ENCODE measurements around the gene TNF.
"Not testable (repeated sequence)": the region's sequence is repeated elsewhere in the genome, so short reads cannot be mapped to it uniquely, and the experiment has no call there.

TNF gene

DNA sequence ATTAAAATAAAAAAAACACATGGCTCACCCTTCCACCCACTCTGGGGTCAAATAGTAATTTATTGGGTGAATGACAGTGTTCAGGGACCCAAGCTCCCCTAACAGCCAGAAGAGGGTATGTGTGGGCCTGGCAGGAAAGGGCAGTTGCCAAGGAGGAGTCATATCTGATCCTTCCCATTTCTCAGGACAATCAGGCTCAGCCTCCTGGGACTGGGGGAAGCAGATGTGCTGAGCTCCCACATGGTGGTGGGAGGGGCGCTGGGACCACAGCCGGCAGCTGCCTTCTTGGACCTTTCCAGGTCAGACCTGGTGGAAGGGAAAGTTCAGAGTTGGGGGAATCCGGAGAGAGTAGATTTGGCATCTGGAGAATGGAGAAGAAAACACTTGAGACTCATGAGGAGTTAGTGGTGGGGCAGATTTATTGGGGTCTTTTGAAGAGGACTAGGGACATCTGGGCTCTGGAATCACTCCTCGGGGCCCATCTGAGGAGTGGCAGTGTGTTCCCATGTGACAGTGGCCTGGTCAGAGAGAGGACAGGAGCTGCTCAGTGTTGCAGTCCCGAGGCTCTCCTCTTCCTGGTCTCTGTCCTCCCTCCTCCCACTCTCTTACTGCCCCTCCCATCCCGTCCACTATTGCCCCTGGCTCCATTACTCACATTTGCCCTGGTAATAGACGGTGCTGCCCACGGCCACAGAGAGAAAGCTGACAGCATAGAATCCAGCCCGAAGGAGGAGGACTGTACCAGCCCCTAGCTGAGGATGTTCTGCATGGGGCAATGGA is 13.7 kb downstream of the TNF start:
- DNase-seq: no peak

DNA sequence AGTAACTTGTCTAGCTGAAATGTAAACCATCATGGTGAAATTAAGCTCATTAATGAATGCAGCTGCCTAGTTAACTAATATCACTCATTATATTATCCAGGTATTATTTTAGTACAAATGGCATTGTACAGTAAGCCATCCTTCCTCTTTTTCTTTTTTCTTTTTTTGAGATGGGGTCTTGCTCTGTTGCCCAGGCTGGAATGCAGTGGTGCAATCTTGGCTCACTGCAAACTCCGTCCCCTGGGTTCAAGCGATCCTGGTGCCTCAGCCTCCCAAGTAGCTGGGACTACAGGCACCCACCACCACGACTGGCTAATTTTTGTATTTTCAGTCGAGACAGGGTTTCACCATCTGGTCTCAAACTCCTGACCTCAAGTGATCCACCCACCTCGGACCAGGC is 15.3 kb downstream of the TNF start:
- DNase-seq: not testable (repeated sequence)

DNA sequence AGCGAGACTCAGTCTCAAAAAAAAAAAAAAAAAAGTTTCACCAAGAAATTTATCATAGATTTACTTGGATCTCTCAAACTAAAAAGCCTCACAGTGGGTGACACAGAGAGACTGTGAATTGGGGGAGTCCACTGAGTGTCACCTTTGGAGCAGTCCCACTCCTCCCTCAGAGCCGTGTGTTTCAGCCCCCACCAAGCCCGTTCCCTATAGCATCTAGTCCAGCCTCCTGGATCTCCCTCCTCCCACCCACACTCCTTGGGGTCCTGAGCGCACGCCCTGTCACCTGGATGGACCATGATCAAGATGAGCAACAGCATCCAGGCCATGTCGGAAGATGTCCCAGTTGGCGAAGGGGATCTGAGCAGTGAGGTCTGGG is 17.0 kb downstream of the TNF start:
- DNase-seq: no peak

DNA sequence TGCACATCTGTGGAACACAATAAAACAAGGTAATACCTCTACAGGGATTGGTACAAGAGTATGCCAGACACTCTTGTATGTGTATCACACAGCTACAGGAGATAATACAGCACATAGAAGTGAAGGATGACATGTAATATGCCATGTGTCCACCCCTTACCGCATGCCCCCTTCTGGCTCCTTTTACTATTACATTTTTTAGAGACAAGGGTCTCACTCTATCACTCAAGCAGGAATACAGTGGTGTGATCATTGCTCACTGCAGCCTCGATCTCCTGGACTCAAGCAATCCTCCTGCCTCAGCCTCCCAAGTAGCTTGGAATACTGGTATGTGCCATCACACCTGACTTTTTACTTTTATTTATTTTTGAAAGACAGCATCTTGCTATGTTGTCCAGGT is 21.6 kb downstream of the TNF start:
- no peak for DNase-seq

DNA sequence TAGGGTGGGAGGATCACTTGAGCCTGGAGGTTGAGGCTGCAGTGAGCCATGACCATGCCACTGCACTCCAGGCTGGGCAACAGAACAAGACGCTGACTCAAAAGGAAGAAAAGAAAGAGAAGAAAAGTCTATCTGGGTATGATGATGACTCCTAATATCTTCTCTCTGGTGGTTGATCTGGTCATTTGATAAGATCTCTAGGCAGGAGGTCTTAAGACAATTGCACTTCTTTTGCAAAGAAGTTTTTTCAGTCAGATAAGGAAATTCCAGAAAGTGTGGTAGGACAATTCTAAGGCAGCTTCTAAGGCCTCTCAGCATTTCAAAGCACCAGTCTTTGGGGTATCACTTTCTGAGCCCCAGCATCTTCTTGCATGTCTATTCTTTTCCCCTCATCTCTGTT is 32.0 kb downstream of the TNF start:
- no peak for DNase-seq

DNA sequence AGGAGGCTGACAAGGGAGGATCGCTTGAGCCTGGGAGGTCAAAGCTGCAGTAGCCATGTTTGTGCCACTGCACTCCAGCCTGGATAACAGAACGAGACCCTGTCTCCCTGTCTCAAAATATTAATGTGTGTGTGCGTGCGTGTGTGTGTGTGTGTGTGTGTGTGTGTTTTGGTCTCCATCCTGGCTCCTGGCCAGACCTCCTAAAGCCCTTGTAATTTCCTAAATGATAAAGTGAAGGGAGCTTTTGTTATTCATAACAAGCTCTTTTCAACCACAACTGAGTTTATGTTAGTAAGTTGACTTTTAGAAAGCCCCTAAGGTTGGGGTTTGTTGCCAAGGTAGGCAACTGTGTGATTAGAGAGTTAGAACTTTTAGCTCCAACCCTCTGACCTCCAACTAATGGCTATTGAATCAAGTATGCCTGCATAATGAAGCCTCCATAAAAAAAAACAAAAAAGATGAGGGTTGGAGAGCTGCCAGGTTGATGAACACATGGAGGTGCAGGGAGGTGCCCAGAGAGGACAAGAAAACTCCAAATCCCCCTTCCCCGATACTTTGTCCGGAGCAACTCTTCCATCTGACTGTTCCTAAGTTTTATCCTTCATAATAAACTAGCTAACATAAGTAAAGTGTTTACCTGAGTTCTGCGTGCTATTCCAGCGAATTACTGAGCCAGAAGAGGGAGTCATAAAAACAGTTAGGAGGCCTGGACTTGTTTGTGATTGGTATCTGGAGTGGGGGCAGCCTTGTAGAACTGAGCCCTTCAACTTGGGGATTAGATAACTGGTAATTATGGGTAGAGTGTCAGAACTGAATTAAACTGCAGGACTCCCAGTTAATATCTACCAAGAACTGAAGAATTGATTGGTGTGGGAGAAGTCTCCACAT is 34.4 kb downstream of the TNF start:
- no peak for DNase-seq

DNA sequence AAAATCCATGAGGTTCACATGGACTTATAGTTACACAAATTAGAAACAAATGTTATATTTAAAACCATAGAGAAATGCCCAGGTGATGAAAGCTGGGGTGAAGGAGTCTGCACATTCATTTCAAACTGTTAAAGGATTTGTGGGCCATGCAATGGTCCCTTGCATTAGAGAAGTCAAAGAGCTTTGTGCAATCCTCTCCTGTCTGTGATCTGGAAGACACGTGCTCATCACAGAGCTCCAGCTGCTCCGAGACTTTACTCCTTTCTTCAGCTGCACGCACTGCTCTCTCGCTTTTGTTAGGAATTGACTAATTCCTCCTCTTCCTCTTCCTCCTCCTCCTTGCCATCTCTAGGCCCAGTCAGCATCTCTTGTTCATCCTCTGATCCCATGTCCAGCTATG is 35.6 kb downstream of the TNF start:
- no peak for DNase-seq

DNA sequence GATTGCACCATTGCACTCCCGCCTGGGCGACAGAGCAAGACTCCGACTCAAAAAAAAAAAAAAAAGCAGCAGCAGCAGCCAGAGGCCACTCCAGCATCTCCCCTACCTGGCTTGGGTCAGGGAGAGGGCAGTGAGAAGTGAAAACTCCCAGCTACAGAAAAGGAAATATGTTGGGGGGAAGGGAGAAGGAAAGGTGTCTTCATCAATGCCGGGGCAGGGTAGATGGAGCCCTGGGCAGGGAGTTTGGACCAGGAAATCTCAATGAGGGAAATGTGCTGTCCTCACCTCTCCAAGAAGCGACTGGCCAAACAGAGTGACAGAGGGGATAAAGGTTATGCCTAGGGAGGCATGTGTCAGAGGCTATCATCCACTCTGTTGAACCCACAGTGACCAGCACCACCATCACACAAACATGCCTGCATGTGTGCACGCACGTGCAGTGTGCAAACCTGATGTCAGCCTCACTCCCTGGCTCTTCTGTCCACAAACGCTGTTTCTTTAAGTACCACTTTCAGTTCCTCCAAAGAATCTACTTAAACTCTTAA is 38.8 kb downstream of the TNF start:
- no peak for DNase-seq

DNA sequence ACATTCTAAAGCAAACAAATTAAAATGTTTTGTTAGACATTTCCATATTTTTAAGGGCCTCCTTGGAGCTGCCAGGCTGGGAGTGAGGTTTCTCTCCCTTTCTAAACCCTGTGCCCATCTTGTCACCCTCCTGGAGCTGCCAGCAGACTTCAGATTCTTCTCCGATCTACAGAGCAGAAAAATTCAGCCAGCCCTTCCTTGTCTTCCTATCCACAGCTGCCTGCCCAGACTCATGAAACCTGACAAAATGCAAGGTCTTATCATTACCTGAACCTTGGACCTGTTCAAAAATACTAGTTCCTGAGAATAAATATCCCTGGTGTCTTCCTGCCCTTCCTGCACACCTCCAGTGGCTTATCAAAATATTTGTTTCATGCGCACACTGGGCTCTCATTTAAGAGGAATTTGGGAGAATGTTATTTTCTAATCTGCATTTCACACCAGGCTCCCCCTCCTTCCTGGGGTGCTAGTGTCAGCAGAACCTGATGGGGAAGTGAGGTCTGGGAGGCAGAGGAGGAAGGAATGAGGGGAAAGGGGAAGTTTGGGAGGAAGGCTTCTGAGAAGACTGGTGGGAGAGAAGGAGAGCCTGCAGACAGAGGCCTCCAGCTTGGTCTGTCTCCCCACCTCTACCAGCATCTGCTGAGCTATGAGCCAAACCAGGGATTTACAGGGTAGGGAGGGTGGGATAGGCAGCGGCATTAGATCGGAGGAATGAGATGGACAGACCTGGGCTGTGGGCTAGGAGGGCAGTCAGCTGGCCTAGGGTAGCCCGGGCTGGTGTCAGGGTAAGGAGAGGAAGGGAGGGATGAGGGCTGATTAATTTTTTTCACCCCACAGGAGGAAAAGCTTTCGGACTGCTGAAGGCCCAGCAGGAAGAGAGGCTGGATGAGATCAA is 39.6 kb downstream of the TNF start, which contains the start of gene AIF1:
TSS of gene AIF1 (plus strand) at position 551 of the 895 bp plus-strand sequence. CDS start at position 647, 96 bp downstream.
- DNase-seq: no peak

DNA sequence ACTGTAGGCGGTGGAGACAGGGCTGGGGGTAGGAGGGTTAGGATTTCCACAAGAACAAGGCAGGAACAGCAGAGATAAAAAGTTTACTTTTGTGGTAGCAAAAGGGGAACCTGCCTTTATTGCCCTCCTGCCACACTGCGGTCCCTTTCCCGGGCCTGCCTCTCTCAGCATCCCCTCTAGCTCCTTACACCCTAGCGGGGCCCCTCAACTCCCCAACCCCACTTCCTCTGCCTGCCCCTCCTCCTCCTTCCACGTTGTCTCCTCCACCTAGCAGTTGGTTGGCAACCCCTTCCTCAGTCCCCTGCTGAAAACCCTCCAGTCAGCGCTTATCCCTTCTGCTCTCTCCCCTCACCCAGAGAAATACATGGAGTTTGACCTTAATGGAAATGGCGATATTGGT is 40.4 kb downstream of the TNF start:
- no peak for DNase-seq

DNA sequence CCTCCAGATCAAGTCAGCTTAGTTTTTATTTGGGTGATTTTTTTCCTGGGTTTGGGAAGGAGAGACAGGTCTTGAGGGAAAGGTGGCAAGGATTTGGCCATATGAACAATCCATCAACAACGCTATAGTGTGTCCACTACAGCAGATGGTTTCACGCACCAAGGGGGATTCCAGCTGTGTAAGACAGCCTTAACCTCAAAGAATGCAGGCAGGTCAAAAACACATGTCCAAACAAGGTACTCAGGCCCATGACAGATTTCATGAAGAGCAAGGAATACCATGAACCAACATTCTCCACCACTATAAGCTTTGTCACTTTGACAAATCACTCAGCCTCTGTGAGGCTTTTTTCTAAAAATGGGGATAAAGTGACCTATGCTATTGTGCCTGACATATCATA is 41.6 kb downstream of the TNF start:
- DNase-seq: no peak

DNA sequence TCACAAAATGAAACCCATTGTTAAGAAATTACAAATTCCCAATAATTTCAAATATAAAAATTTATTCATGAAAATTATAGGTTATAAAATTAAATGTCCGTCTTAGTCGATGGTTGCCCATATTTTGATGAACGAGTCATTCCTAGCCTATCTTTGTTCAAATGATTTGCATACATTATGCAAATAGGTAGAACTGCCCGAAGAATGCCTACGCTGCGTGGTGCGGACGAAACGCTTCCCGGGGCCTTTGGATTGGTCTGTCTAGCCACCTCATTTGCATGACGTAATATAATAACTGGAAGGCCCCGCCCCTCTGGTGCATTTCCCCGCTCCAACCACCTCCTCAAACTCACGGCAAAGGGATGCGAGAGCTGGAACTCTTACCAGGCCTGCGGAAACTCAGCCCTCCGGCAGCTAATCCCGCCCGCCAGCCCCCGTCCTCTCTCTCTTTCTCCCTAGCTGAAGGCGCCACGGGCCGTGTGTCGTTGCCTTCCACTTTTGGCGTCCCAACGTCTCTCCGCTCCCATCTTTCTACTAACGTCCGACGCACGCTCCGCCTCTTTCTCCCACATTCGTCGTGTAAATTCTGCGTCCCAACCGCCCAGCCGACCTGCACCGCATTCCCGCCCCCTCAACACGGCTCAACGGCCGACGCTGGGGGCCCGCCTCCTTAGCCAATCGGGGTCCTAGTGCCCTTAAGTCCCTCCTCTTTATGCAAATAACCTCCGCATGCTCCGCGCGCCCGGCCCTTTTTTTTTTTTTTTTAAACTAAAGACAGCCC is 44.6 kb downstream of the TNF start:
- DNase-seq: peak; percentile 93

DNA sequence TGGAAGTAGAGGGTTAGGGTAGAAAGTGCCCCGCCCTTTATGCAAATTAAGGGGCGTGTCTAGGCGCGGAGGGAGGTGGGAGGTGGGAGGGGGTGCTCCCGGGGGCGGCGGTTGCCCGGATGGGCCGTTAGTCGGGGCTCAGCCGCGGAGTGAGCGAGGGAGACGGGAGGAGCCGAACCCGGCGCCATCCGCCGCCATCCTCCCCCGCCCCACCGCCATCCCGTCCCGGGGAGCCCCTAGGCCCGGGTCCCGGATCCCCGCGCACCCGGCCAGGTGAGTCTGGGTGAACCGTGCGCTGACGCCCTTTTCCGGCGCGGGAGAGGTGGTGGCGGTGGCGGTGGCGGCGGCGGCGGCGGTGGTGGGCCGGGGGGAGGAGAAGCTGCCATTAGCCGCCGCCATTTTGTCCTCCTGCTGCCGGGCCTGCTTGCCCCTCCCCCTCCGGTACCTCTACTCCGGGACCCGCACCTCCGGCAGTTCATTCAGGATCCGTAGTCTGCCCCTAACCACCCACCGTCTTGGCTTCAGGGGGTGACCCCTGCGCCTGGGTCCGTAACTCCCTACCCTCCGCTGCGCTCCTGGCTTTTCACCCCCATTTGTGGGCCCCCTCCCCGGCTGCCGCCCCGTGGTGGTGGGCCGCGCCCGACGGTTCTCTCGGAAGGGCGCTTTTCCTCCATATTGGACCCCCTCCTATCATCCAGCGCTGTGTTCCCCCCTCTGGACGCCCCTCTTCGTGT is 45.4 kb downstream of the TNF start, which contains the start of gene PRRC2A:
TSS of gene PRRC2A (plus strand) at position 130 of the 734 bp plus-strand sequence. CDS start 2,075 bp downstream, outside the sequence.
- DNase-seq: peak; percentile 36

DNA sequence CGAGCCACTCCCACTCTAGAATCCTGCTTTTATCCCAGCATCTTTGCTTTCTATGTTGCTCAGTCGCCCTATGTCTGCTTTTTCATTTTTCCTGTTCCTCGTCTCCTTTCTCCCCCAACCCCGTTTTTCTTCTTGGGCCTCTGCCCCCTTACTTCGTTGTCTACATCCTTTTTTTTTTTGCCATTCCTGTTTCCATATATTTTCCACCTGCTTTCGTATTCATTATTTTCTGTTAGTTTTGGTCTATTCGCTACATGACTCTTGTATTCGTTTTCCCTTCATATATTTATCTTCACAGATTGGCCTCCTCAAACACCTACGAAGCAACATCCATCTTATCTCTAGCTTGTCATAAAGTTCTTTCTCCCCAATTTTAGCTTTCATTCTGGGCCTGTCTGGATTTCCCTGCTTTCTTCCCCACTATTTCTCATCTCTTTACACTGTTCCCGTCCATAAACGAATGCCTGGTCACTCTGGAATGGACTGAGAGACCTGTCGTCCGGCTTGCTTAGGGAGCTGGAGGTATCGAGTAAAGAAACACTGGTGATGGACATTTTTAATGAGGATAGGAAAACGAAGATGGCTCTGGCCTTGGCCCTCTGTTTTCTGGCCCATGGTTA is 46.1 kb downstream of the TNF start:
- no peak for DNase-seq

DNA sequence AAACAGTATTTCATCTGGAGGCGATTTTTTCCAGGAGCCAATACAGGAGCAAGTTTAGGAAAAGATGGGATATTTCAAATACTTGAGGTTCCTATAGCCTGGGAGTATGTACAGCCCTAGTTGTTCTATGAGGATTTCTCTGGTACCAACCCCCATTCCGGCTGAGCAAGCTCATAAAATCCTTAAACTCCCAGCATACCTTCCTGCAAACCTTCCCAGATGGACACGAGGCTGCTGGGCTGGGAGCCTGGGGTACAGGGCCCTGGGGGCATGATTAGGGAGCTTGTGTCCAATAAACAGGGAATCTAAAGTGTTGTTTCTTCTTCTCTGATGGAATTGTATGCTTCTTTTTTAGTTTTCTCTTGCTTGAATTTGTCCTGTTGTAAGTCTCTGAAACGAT is 46.6 kb downstream of the TNF start:
- no peak for DNase-seq

DNA sequence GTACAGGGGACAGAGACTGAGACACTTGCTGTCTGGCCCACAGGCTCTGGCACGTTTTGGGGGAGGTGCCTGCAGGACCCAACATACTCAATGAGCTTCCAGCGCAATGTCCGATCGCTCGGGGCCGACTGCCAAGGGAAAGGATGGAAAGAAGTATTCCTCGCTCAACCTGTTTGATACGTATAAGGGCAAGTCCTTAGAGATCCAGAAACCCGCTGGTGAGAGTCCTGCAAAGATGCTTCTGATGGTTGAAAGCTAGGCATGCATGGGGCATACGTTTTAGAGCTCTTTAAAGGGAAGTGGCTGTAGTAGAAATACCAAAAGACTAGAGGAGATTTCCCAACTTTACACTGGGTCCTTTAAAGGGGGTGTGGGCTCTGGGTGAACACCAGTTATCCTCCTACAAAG is 47.3 kb downstream of the TNF start:
- no peak for DNase-seq

DNA sequence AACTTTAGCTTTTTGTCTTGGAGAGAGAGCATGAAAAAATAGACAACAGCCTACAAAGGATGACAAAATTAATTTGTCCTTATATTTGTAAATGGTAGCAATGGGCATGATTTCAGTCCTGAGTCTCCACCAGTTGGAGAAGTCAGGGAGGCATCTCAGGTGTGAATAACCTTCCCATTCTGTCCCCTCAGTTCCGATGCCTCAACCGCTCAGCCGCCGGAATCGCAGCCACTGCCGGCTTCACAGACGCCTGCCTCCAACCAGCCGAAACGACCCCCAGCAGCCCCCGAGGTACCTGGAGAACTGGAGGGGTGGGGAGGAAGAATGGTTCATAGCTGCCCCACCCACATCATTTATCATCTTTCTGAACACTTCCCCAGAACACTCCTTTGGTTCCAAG is 48.7 kb downstream of the TNF start:
- DNase-seq: no peak

DNA sequence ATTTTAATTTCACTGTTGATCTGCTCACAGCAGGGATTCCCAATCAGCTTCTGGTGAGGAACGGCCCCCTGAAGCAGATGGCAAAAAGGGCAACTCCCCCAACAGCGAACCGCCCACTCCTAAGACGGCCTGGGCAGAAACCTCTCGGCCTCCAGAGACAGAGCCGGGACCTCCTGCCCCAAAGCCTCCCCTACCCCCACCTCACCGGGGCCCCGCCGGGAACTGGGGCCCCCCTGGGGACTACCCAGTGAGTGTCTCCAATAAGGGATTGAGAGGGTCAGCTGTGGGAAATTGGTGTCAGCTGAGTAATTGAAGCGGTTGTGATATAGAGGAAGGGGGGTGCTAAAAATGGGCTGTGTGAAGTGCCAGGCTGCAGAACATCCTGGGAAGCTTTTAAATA is 51.6 kb downstream of the TNF start:
- DNase-seq: no peak

DNA sequence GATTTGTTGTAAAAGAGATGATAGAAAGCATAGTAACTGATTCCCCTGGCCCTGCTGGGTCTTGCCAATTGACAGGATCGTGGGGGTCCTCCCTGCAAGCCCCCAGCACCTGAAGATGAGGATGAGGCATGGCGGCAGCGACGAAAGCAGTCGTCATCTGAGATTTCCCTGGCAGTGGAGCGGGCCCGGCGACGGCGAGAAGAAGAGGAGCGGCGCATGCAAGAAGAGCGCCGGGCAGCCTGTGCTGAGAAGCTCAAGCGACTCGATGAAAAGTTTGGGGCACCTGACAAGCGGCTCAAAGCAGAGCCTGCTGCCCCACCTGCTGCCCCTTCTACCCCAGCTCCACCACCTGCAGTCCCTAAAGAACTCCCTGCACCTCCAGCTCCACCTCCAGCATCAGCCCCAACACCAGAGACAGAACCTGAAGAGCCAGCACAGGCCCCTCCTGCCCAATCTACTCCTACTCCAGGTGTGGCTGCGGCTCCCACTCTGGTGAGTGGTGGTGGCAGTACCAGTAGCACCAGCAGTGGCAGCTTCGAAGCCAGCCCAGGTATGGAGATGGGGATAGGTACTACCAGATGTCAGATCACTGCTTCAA is 52.4 kb downstream of the TNF start:
- no peak for DNase-seq
